Activated CD4-positive, alpha-beta memory T cell treated with anti-CD3 and anti-CD28 coated beads, Interleukin-2, amount 10 ng/mL, durations not matched to agents 7 days and 5 days (primary cell): ENCODE data around the gene PDGFRA. TPM values are rescaled to one million over a fixed set of nuclear protein-coding genes. Genes with fewer than 3 reads are reported as not detected.
"Not testable (repeated sequence)": the region's sequence is repeated elsewhere in the genome, so short reads cannot be mapped to it uniquely, and the experiment has no call there.

Source experiments
- CTCF ChIA-PET: fragments of 350-600 bp; sonication (Branson Sonifier 250); formaldehyde crosslinking; loops from one replicate; lab custom pipeline; 2021; ENCODE audit warnings: antibody characterized with exemption, inconsistent platforms; lab: Charles Lee
- POLR2A ChIA-PET: fragments of 350-600 bp; sonication (Branson Sonifier 250); formaldehyde crosslinking; loops from one replicate; lab custom pipeline; 2021; ENCODE audit warnings: antibody characterized with exemption; lab: Charles Lee
- DNase-seq: peaks from one replicate; pipeline ENCODE4 v3.0.0-alpha.2; 2020
- H3K27ac Mint-ChIP-seq: one replicate; pipeline ENCODE4 v1.8.0; 2021; ENCODE audit warnings: mild to moderate bottlenecking, mixed read lengths
- H3K27me3 Mint-ChIP-seq: one replicate; pipeline ENCODE4 v1.8.0; 2021; ENCODE audit warnings: mixed read lengths
- H3K36me3 Mint-ChIP-seq: one replicate; pipeline ENCODE4 v1.8.0; 2021; ENCODE audit warnings: low read depth, mixed read lengths
- H3K4me1 Mint-ChIP-seq: one replicate; pipeline ENCODE4 v1.8.0; 2021; ENCODE audit warnings: mixed read lengths
- H3K4me3 Mint-ChIP-seq: one replicate; pipeline ENCODE4 v1.8.0; 2021; ENCODE audit warnings: mild to moderate bottlenecking, mixed read lengths
- H3K9me3 Mint-ChIP-seq: one replicate; pipeline ENCODE4 v1.8.0; 2021; ENCODE audit warnings: mixed read lengths
- total RNA-seq, 2 experiments: library from RNA; stranded (reverse); gene quantifications; one replicate each; pipeline ENCODE4 v1.2.3, GENCODE V29; 2021

Gene PDGFRA
- total RNA-seq, 2 experiments from 2014 or later: 0.45 to 0.68 TPM

- H3K27me3 Mint-ChIP-seq, POLR2A ChIA-PET, H3K4me3 Mint-ChIP-seq, H3K36me3 Mint-ChIP-seq, H3K4me1 Mint-ChIP-seq, CTCF ChIA-PET, H3K27ac Mint-ChIP-seq, H3K9me3 Mint-ChIP-seq, DNase-seq: not testable (repeated sequence)
These were observed 23.2 kb downstream of the PDGFRA start for GRCh38 chr4:54252312-54252711.

- POLR2A ChIA-PET: no interaction called here
- CTCF ChIA-PET: no interaction called here
These were observed 25.2 kb downstream of the PDGFRA start for GRCh38 chr4:54254116-54254914.

GRCh38 chr4:54254915-54255246, 25.8 kb downstream of the PDGFRA start:
- no peaks in the 10 kb centered on the region for H3K4me1 Mint-ChIP-seq
- H3K36me3 Mint-ChIP-seq: no peaks in the 10 kb centered on the region
- DNase-seq: no peak
- no peaks in the 10 kb centered on the region for H3K9me3 Mint-ChIP-seq
- POLR2A ChIA-PET: no interaction called here
- H3K27me3 Mint-ChIP-seq: peaks cover 9% of the 10 kb centered on the region
- CTCF ChIA-PET: no interaction called here
- H3K4me3 Mint-ChIP-seq: no peak overlapping the region
- no peak overlapping the region for H3K27ac Mint-ChIP-seq

More at GRCh38 chr4:54254116-54254914, 25.2 kb downstream of the PDGFRA start:
- H3K27ac Mint-ChIP-seq: no peak overlapping the region
- no peak for DNase-seq
- no peaks in the 10 kb centered on the region for H3K9me3 Mint-ChIP-seq
- H3K36me3 Mint-ChIP-seq: no peaks in the 10 kb centered on the region
- H3K4me3 Mint-ChIP-seq: no peak overlapping the region
- peaks cover 9% of the 10 kb centered on the region for H3K27me3 Mint-ChIP-seq
- no peaks in the 10 kb centered on the region for H3K4me1 Mint-ChIP-seq

DNA sequence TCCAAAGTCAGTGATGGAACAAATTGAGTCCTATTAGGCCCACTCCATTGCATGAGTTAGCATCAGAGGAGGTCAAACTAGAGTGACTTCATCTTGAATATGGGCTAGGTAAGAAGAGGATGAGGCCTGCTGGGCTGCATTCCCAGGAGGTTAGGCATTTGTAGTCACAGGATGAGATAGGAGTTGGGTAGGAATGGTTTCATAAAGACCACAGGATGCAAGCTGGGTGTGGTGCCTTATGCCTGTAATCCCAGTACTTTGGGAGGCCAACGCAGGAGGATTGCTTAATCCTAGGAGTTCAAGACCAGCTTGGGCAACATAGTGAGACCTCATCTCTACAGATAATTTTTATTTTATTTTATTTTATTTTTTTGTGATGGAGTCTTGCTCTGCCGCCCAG, 26.8 kb downstream of the PDGFRA start:
- H3K9me3 Mint-ChIP-seq: no peaks in the 10 kb centered on the region
- H3K27me3 Mint-ChIP-seq: peaks cover 9% of the 10 kb centered on the region
- H3K4me3 Mint-ChIP-seq: no peak overlapping the region
- ChIA-PET POLR2A (no interaction called here), CTCF (interaction anchor here (0.6 kb wide), 1 partner anchor 216 kb away, joined by 3 read pairs; no protein-coding TSS in a partner anchor)
- H3K4me1 Mint-ChIP-seq: no peaks in the 10 kb centered on the region
- DNase-seq: no peak
- no peak overlapping the region for H3K27ac Mint-ChIP-seq
- H3K36me3 Mint-ChIP-seq: no peaks in the 10 kb centered on the region

DNA sequence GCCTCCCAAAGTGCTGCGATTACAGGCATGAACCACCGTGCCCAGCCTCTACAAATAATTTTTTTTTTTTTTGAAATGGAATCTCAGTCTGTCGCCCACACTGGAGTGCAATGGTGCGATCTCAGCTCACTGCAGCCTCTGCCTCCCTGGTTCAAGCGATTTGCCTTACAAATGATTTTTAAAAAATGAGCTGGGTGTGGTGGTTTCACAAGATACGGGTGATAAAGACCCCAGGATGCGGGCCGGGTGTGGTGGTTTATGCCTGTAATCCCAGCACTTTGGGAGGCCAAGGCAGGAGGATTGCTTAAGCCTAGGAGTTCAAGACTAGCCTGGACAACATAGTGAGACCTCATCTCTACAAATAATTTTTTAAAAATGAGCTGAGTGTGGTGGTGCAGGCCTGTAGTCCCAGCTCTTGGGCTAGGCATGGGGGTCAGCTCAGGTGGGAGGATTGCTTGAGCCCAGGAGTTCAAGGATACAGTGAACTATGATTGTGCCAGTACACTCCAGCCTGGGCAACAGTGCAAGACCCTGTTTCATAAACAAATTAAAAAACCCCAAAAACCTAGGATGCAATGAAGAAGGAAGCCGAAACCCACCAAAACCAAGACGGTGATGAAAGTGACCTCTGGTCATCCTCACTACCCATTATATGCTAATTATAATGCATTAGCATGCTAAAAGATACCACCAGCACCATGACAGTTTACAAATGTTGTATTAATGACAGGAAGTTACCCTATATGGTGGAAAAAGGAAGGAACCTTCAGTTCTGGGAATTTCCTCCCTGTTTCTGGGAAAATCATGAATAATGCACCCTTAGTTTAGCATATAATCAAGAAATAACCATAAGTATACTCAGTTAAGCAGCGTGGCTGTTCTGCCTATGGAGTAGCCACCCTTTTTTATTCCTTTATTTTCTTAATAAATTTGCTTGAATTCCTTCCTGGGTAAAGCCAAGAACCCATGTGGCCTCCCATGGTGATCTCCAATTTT, 27.7 kb downstream of the PDGFRA start:
- Mint-ChIP-seq H3K27ac (no peak overlapping the region), H3K36me3 (no peaks in the 10 kb centered on the region), H3K4me3 (no peak overlapping the region), H3K4me1 (no peaks in the 10 kb centered on the region), H3K9me3 (no peaks in the 10 kb centered on the region), H3K27me3 (peaks cover 11% of the 10 kb centered on the region)
- ChIA-PET POLR2A (no interaction called here), CTCF (no interaction called here)
- no peak for DNase-seq

- CTCF ChIA-PET: no interaction called here
- H3K36me3 Mint-ChIP-seq: no peaks in the 10 kb centered on the region
- DNase-seq: no peak
- H3K9me3 Mint-ChIP-seq: no peaks in the 10 kb centered on the region
- no peak overlapping the region for H3K27ac Mint-ChIP-seq
- POLR2A ChIA-PET: no interaction called here
- H3K27me3 Mint-ChIP-seq: peaks cover 20% of the 10 kb centered on the region
- peaks cover 3% of the 10 kb centered on the region for H3K4me1 Mint-ChIP-seq
- no peak overlapping the region for H3K4me3 Mint-ChIP-seq
These were observed 36.3 kb downstream of the PDGFRA start for GRCh38 chr4:54265366-54265765.

GRCh38 chr4:54268151-54268550, 39.1 kb downstream of the PDGFRA start:
- H3K4me1 Mint-ChIP-seq: peaks cover 3% of the 10 kb centered on the region
- H3K36me3 Mint-ChIP-seq: peaks cover under 1% of the 10 kb centered on the region
- H3K27me3 Mint-ChIP-seq: peaks cover 19% of the 10 kb centered on the region
- H3K4me3 Mint-ChIP-seq: no peak overlapping the region
- CTCF ChIA-PET: no interaction called here
- H3K9me3 Mint-ChIP-seq: peaks cover 5% of the 10 kb centered on the region
- no peak overlapping the region for H3K27ac Mint-ChIP-seq
- DNase-seq: no peak
- POLR2A ChIA-PET: no interaction called here

DNA sequence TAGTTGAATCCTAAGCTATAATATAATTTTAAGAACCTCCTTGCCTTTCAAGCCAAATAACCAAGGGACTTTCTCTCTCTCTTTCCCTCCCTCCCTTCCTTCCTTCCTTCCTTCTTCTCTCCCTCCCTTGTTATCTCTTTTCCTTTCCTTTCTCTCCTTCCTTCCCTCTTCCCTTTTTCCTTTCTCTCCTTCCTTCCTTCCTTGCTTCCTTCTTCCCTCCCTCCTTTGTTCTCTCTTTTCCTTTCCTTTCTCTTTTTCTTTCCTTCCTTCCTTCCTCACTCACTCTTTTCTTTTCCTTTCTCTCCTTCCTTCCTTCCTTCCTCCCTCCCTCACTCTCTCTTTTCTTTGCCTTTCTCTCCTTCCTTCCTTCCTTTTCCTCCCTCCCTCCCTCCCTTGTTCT, 42.4 kb downstream of the PDGFRA start:
- peaks cover 3% of the 10 kb centered on the region for H3K36me3 Mint-ChIP-seq

DNA sequence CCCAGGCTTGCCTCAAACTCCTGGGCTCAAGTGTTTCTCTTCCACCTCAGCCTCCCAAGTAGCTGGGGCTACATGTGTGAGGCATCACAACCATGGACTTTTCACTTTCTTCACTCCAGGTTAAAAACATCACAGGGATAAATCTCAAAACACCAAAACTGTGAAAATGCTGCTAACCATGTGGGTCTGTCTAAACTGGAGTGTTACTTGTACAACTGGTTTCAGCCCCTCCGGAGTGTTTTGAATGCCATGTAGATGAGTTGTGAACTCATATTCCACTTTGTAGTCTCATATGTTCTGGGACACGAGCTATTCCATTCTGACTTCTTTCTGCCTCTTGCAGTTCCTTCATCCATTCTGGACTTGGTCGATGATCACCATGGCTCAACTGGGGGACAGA, 43.0 kb downstream of the PDGFRA start:
- no peak overlapping the region for H3K4me3 Mint-ChIP-seq
- H3K36me3 Mint-ChIP-seq: peaks cover 3% of the 10 kb centered on the region
- peaks cover 10% of the 10 kb centered on the region for H3K27me3 Mint-ChIP-seq
- CTCF ChIA-PET: no interaction called here
- peaks cover 5% of the 10 kb centered on the region for H3K9me3 Mint-ChIP-seq
- no peak for DNase-seq
- H3K27ac Mint-ChIP-seq: no peak overlapping the region
- POLR2A ChIA-PET: no interaction called here
- H3K4me1 Mint-ChIP-seq: peaks cover 25% of the 10 kb centered on the region

More for the DNA sequence above, 42.4 kb downstream of the PDGFRA start:
- no peak for DNase-seq
- Mint-ChIP-seq H3K4me3 (no peak overlapping the region), H3K27ac (no peak overlapping the region), H3K27me3 (peaks cover 11% of the 10 kb centered on the region), H3K4me1 (peaks cover 20% of the 10 kb centered on the region), H3K9me3 (peaks cover 5% of the 10 kb centered on the region)
- CTCF ChIA-PET: no interaction called here
- POLR2A ChIA-PET: no interaction called here

- ChIA-PET CTCF (interaction anchor here (1.1 kb wide), 2 partner anchors 12 to 44 kb away, joined by 3 read pairs; no protein-coding TSS in a partner anchor), POLR2A (interaction anchor here (1.1 kb wide), 1 partner anchor 41 kb away, joined by 3 read pairs; no protein-coding TSS in a partner anchor)
- no peak overlapping the region for H3K4me3 Mint-ChIP-seq
- H3K9me3 Mint-ChIP-seq: peaks cover 5% of the 10 kb centered on the region
- H3K4me1 Mint-ChIP-seq: peaks cover 35% of the 10 kb centered on the region
- no peak overlapping the region for H3K27ac Mint-ChIP-seq
- no peaks in the 10 kb centered on the region for H3K27me3 Mint-ChIP-seq
- peaks cover 3% of the 10 kb centered on the region for H3K36me3 Mint-ChIP-seq
- DNase-seq: no peak
These were observed 45.2 kb downstream of the PDGFRA start for GRCh38 chr4:54274264-54274663.

GRCh38 chr4:54274795-54275665, 45.9 kb downstream of the PDGFRA start:
- no peak for DNase-seq
- Mint-ChIP-seq H3K27ac (no peak overlapping the region), H3K36me3 (peaks cover 3% of the 10 kb centered on the region), H3K9me3 (peaks cover 5% of the 10 kb centered on the region), H3K4me3 (no peak overlapping the region), H3K27me3 (no peaks in the 10 kb centered on the region), H3K4me1 (peaks cover 37% of the 10 kb centered on the region)
- CTCF ChIA-PET: interaction anchor here (1.1 to 3.9 kb wide), 3 partner anchors 11 to 44 kb away, joined by 3 to 16 read pairs (median 3); no protein-coding TSS in a partner anchor
- POLR2A ChIA-PET: interaction anchor here (1.1 kb wide), 1 partner anchor 40 kb away, joined by 3 read pairs; no protein-coding TSS in a partner anchor
